Chondrocyte (in vitro differentiated cells): ENCODE measurements around the gene ANKRD24. TPM values are rescaled to one million over a fixed set of nuclear protein-coding genes. Genes with fewer than 3 reads are reported as not detected.
"Not testable (repeated sequence)": the region's sequence is repeated elsewhere in the genome, so short reads cannot be mapped to it uniquely, and the experiment has no call there.

Source experiments
- DNase-seq: peaks from one replicate; pipeline ENCODE4 v3.0.0; 2021; ENCODE audit warnings: mixed read lengths, low spot score
- H3K27ac Mint-ChIP-seq: one replicate; pipeline ENCODE4 v1.8.0; 2021; ENCODE audit warnings: mild to moderate bottlenecking, moderate library complexity, mixed read lengths; ENCODE audit not compliant: unreplicated experiment
- H3K27me3 Mint-ChIP-seq: 2 replicates; pipeline ENCODE4 v1.8.0; 2021; ENCODE audit warnings: low read depth, mixed read lengths
- H3K36me3 Mint-ChIP-seq: 2 replicates; pipeline ENCODE4 v1.8.0; 2021; ENCODE audit warnings: low read depth, mixed read lengths
- H3K4me1 Mint-ChIP-seq: 2 replicates; pipeline ENCODE4 v1.8.0; 2021; ENCODE audit warnings: low read depth, mild to moderate bottlenecking, mixed read lengths
- H3K4me3 Mint-ChIP-seq: one replicate; pipeline ENCODE4 v1.8.0; 2021; ENCODE audit warnings: mild to moderate bottlenecking, moderate library complexity, mixed read lengths; ENCODE audit not compliant: unreplicated experiment
- H3K9me3 Mint-ChIP-seq: 2 replicates; pipeline ENCODE4 v1.8.0; 2021; ENCODE audit warnings: low read depth, mixed read lengths
- total RNA-seq: library from RNA; stranded (reverse); gene quantifications from 3 replicates; pipeline ENCODE4 v1.2.1, GENCODE V29; 2021
- TF ChIP-seq, protein P1 (sequence below): fragments of 200-600 bp; sonication (generic); IDR thresholded peaks from 2 replicates; pipeline ENCODE4 v1.5.0; 2021; ENCODE audit warnings: antibody characterized with exemption, mild to moderate bottlenecking, moderate library complexity

ANKRD24 gene
- total RNA-seq, 1 donor from 2014 or later = 0.47 TPM

DNA sequence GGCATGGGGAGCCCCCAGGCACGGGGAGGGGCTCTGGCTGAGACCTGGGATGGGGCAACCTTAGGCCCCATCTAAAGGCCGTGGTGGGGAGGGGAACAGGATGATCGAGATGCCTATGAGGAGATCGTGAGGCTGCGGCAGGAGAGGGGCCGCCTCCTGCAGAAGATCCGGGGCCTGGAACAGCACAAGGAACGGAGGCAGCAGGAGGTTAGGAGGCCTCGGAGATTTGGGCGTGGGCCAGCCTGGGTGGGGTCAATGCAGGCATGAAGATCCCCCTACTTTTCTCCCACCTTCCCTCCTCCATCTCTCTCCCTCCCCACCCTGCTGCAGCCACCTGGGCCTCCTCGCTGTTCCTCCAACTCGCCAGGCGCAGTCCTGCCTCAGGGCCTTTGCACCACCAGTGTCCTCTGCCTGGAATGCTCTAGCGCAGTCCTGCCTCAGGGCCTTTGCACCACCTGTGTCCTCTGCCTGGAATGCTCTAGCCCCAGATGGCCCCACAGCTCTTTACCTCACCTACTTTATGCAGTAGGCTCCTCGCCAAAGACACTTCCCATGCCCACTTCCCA lies 27.8 kb downstream of the ANKRD24 start:
- H3K4me1 Mint-ChIP-seq = no peaks in the 10 kb centered on the region
- no peaks in the 10 kb centered on the region for H3K36me3 Mint-ChIP-seq
- TF ChIP-seq, protein P1, sequence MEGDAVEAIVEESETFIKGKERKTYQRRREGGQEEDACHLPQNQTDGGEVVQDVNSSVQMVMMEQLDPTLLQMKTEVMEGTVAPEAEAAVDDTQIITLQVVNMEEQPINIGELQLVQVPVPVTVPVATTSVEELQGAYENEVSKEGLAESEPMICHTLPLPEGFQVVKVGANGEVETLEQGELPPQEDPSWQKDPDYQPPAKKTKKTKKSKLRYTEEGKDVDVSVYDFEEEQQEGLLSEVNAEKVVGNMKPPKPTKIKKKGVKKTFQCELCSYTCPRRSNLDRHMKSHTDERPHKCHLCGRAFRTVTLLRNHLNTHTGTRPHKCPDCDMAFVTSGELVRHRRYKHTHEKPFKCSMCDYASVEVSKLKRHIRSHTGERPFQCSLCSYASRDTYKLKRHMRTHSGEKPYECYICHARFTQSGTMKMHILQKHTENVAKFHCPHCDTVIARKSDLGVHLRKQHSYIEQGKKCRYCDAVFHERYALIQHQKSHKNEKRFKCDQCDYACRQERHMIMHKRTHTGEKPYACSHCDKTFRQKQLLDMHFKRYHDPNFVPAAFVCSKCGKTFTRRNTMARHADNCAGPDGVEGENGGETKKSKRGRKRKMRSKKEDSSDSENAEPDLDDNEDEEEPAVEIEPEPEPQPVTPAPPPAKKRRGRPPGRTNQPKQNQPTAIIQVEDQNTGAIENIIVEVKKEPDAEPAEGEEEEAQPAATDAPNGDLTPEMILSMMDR = no peak
- no peak for DNase-seq
- no peaks in the 10 kb centered on the region for H3K9me3 Mint-ChIP-seq
- H3K27me3 Mint-ChIP-seq = peaks cover 23% of the 10 kb centered on the region
- no peak overlapping the region for H3K4me3 Mint-ChIP-seq
- H3K27ac Mint-ChIP-seq = no peak overlapping the region

DNA sequence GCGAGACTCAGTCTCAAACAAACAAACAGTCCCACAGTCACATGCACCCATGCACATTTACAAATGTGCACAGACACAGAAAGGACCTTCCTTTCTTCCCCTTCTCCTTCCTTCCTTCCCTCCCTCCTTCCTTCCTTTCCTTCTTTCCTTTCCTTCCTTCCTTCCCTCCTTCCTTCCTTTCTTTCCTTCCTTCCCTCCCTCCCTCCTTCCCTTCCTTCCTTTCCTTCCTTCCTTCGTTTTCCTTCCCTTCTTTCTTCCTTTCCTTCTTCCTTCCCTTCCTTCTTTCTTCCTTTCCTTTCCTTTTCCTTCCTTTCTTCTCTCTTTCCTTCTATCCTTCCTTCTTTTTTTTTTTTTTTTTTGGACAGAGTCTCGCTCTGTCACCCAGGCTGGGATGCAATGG lies 30.6 kb downstream of the ANKRD24 start:
- Mint-ChIP-seq H3K27me3 (peaks cover 18% of the 10 kb centered on the region), H3K4me1 (no peaks in the 10 kb centered on the region), H3K4me3 (no peak overlapping the region), H3K27ac (no peak overlapping the region), H3K9me3 (no peaks in the 10 kb centered on the region), H3K36me3 (no peaks in the 10 kb centered on the region)
- TF ChIP-seq, protein P1 = no peak
- no peak for DNase-seq

DNA sequence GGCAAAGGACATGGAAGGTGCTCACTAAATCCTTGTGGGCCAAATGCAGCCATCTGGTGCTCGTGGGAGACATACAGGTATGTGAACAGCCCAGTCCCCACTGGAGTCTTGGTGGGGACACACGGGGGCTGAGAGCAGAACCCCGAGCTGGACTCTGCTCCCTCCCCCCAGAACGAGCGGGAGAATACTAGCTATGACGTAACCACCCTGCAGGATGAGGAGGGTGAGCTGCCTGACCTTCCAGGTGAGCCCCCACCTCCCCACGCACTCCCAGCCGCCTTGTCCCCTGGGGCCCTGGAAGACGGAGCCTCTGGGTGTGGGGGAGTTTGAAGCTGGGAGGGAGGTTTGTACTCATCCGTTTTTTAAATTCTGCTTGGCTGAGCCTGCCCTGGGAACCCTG lies 33.3 kb downstream of the ANKRD24 start:
- TF ChIP-seq, protein P1 = no peak
- Mint-ChIP-seq H3K4me1 (no peaks in the 10 kb centered on the region), H3K36me3 (no peaks in the 10 kb centered on the region), H3K27me3 (peaks cover 18% of the 10 kb centered on the region), H3K9me3 (no peaks in the 10 kb centered on the region), H3K4me3 (no peak overlapping the region), H3K27ac (no peak overlapping the region)
- DNase-seq = no peak

DNA sequence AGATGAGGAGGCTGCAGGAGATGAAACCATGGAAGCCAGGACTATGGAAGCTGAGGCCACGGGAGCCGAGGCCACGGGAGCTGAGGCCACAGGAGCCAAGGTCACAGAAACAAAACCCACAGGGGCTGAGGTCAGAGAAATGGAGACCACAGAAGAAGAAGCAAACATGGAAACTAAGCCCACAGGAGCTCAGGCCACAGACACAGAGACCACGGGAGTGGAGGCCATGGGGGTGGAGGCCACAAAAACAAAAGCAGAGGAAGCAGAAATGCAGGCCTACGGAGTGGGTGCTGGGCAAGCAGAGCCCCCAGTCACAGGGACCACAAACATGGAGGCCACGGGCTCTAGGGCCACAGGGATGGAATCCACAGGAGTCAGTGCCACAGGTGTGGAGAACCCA lies 34.4 kb downstream of the ANKRD24 start:
- TF ChIP-seq, protein P1 = no peak
- no peaks in the 10 kb centered on the region for H3K9me3 Mint-ChIP-seq
- DNase-seq = no peak
- H3K36me3 Mint-ChIP-seq = no peaks in the 10 kb centered on the region
- H3K4me1 Mint-ChIP-seq = no peaks in the 10 kb centered on the region
- H3K4me3 Mint-ChIP-seq = no peak overlapping the region
- peaks cover 16% of the 10 kb centered on the region for H3K27me3 Mint-ChIP-seq
- no peak overlapping the region for H3K27ac Mint-ChIP-seq

DNA sequence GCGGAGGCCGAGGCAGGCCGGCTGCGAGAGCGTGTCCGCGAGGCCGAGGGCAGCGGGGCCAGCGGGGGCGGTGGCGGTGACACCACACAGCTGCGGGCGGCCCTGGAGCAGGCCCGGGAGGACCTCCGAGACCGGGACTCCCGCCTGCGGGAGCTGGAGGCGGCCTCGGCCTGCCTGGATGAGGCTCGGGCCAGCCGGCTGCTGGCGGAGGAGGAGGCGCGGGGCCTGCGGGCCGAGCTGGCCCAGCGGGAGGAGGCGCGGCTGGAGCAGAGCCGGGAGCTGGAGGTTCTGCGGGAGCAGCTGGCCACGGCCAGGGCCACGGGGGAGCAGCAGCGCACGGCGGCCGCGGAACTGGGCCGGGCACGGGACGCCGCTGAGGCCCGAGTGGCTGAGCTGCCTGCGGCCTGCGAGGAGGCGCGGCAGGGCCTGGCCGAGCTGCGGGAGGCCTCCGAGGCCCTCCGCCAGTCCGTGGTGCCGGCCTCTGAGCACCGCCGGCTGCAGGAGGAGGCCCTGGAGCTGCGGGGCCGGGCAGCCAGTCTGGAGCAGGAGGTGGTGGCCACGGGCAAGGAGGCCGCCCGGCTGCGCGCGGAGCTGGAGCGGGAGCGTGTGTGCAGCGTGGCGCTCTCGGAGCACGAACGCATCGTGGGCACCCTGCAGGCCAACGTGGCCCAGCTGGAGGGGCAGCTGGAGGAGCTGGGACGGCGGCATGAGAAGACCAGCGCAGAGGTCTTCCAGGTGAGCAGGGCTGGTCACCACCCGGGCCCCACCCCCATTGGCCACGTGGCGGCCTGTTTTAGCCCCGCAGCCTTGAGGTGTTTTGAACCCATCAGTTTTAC lies 35.2 kb downstream of the ANKRD24 start:
- peaks cover 11% of the 10 kb centered on the region for H3K27me3 Mint-ChIP-seq
- H3K4me3 Mint-ChIP-seq = no peak overlapping the region
- TF ChIP-seq, protein P1 = no peak
- no peaks in the 10 kb centered on the region for H3K36me3 Mint-ChIP-seq
- H3K27ac Mint-ChIP-seq = no peak overlapping the region
- H3K9me3 Mint-ChIP-seq = no peaks in the 10 kb centered on the region
- H3K4me1 Mint-ChIP-seq = no peaks in the 10 kb centered on the region
- no peak for DNase-seq

DNA sequence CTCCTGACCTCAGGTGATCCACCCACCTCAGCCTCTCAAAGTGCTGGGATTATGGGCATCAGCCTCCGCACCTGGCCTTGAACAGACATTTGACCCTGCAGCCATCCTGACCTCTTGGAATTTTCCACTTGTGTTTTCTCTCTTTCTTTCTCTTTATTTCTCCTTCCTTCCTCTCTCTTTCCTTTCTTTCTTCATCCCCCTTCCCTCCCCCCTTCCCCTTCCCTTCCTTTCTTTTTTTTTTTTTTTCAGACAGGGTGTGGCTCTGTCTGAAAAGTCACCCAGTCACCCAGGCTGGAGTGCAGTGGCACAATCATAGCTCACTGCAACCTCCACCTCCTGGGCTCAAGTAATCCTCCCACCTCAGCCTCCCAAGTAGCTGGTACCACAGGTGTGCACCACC lies 36.0 kb downstream of the ANKRD24 start:
- H3K36me3 Mint-ChIP-seq, H3K4me3 Mint-ChIP-seq, H3K9me3 Mint-ChIP-seq, DNase-seq, H3K27ac Mint-ChIP-seq, H3K4me1 Mint-ChIP-seq, H3K27me3 Mint-ChIP-seq: not testable (repeated sequence)
